ENCODE results near the gene PDZRN4.

PDZRN4 gene

DNA sequence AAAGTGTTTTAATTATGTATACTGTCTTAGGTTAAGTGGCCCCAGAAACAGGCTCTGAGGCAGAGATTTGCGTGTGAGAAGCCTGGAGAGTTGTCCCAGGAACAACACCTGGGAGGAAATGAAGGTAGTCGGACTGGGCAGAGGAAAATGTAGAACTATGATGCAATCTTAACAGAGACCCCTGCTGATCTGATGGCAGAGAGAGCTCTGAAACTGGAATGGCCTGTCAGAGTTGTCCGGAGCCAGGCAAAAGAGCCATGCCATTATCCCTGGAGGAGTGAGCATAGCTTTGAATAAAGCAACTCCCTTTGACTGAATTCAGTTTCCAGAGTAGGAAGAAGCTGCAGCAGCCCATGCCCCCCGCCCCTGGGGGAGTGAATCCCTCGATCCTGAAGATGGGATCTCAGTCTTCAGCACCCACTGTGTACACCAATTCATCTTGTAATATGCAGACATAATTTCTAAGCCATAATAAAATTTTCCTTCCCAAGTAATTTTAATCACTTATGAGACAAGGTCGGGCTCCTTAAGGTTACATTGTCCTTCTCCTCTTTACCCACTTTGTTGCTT lies 264.8 kb downstream of the PDZRN4 start:
- DNase-seq (ENCODE audit: low read depth in 3 of 3), result no peak

DNA sequence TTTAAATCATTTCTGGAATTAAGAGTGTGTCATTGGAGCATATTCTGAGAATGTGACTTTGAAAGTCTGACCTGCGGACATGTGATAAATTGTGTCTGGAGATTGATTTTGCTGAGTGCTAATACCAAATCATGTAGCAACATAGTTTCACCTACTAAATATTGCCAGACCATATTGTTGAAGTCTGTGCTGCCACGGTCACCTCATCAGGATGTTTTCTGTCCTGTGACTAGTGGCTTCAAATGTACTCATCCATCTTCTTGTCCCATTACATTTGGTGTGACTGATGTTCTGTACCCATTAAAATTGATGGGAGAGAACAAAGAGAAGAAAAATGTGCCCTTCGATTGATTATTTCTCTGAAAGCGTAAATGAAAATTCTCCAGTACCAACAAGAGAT lies 265.3 kb downstream of the PDZRN4 start:
- no peak for DNase-seq (ENCODE audit: low read depth in 3 of 3)

DNA sequence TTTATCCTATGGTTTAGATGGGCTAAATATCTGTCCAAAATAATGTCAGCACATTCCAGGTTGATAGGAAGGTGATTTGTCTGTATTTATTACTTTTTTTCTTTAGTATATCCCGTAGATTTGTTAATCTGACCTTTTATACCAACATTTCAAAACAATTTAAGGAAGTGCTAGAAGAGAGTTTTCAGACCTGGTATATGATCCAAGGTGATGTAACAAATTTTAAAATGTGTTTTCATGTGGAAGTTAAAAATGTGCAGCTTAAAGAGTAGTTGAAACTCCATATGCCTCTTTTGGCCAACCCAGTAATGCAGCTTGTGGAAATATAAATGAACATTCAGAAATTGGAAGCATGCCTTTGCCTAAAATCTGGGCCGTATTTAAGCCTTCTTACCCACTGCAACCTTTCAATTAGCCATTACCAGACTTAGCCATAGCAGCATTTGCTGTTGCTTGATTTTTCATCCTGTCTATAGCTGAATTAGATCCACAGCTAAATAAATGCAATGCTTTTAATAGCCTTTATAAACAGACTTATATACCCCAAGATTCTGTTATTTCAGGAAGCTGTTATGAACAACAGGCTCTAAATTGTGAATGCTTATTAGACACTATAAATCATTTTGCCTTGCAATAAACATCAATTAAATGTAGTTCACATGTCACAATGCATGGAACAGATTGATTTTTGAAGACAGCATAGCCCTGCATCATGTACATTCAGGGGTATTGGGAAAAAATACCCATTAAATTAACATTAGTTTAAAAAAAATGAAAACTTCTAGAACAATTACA lies 271.2 kb downstream of the PDZRN4 start:
- no peak for DNase-seq (ENCODE audit: low read depth in 3 of 3)

DNA sequence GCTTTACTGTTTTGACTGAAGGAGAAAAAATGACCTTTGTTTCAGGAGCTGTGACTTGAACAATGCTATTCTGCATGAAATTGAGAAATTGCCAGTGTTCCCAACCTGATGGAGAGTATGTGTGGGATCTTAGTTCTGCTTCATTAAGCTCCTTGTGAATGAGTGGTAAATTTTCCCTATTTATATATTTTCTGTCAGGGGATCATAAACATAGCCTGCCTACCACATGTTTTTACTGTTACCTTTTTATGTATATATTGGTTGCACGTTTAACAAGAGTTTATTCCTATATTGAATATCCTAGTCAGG lies 271.7 kb downstream of the PDZRN4 start:
- DNase-seq (ENCODE audit: low read depth in 3 of 3), result no peak

DNA sequence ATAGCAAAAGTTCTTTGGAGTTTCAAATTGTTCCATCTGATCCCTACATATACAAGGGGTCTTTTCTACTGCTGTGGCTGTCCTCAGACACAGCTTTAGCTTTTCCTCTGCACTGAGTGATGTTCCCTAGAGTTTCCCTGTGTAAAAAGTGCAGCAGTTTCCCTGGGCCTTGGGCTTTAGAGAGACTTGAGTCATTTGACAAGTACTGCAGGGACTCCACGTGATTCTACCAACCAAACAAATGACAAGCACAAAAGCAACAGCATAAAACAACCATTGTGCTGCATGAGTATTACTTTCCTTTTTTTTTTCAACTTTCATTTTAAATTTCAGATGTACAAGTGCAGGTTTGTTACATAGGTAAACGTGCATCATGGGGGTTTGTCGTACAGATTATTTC lies 272.8 kb downstream of the PDZRN4 start:
- no peak for DNase-seq (ENCODE audit: low read depth in 3 of 3)

DNA sequence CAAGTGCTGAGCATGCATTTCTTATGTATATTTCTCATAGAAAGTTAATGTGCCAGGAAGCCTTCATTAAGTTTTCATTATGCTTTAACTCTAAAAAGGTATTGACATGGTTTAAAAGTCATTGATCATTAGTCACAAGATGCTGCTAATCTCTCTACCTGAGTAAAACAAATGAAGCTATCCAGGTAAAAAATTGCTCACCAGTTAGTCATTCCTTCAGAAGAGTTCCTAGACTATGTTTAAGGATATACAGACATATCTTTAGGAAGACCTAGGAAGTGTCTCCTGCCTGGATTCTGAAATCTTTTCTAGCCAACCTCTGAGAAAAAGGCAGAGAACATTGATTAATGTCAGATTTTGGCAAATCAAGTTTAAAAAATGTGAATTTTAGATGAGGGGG lies 274.2 kb downstream of the PDZRN4 start:
- no peak for DNase-seq (ENCODE audit: low read depth in 3 of 3)

DNA sequence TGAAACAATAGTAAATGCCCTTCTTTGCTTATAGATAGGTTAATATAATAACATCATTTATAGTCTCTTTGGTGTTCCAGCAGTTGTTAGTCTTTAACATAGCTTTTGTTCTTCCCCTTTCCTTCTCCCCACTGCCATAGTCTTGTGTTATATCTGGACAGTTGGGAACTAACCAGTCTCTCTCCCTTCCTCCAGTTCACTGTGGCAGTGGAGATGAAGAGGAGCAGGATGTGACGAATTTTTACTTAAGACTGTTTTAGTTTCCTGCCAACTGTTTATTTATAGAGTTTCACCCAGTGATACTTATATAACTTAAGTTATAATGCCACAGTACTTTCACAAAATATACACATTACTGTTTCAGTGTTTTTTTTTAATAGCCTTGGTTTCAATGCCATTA lies 277.4 kb downstream of the PDZRN4 start:
- DNase-seq (ENCODE audit: low read depth in 3 of 3), result no peak

DNA sequence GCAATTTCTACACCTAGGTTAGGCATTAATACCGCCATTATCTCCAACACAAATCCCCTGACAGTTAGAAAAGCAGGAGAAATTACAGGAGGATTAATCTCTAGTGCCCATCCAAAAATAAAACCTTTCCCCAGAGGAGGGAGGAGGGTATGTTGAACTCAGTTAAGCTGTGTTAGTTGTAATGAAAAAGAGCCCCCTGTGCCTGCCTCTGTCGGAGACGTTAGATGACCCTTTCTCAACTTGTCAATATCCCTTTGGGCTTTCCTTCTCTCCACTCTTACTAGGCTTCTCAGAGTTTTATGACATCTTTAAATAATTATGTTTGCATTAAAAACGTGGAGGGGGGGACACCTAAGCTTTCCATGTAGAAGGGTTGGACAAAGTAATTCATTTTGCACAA lies 278.2 kb downstream of the PDZRN4 start:
- DNase-seq (ENCODE audit: low read depth in 3 of 3), result no peak

DNA sequence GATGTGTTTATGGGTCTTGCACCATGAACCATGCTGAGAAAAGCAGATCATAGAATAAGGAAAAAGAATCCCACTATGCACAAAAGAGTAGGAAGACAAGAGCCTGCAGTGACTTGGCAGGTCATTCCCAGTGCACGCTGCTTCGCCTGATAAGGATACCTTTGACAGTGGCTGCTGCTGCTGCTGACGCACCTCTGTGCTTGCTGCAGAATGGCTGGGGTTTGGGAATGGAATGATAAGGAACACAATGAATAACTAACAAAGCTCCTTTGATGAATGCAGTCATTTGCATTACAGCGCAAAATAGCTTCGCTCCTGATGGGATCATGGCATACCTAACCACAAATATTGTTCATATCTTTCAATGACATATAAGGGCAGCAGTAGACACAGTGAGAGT lies 278.7 kb downstream of the PDZRN4 start:
- DNase-seq (ENCODE audit: low read depth in 3 of 3), result no peak

DNA sequence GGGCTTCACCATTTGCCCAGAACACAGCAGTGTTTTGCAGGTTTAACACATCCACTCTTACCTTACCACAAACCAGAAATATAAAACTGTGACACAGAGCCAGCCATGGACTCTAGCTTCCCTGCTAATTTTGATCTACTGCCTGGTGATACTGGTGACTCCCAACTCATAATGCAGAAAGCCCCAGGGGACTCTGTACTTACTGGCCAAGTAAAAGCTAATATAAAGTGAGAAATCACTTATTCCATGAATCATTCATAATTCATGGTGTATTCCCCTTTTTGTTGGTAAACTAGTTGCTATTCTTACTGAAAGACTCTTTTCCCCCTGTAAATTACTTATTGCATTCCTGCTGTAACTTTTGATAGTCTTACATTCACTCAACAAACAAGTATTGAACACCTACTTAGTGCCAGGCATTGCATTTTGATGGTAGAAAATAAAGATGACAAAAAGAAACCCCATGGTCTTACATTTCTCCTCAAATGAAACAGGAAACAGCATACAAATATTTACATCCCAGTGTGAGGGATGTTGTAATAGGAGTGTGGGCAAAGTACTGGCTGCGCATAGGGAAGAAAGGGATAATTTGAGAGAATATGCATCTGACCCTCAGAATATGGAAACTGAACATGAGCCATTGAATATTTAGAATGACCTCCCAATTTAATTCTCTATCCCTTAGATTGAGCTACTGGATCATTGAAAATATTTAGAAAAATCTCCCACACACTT lies 279.6 kb downstream of the PDZRN4 start:
- DNase-seq (ENCODE audit: low read depth in 3 of 3), result no peak

DNA sequence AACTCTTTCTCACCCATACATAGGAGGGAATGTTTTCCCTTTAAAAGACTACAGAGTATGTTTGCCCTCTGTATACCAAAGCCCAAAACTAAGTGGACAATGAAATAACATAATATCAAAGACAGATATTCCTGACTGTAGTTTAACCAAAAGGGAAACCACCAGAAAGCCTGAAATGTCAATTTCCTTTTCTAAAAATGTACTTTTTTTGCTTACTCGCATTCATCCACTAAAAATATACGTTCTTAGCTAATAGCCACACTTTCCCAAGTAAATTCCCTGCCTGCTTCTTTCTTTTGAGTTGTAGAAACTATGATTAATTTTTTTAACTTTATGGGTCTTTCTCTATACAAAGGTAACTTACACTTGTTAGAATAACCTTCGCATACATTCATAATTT lies 280.2 kb downstream of the PDZRN4 start:
- DNase-seq (ENCODE audit: low read depth in 3 of 3), result no peak

DNA sequence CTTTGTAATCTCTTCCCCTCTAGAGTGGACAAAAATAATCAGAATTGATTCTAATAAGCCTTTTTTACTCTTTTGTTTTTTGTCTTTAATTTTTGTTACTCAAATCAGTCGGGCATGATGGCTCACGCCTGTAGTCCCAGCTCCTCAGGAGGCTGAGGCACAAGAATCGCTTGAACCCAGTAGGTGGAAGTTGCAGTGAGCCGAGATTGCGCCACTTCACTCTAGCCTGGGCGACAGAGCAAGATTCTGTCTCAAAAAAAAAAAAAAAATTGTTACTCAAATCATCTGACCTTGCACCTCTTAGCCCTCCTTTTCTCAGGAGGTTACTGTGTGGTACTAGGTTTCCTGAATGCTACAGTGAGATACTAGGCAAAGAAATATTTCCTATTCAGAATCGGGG lies 280.6 kb downstream of the PDZRN4 start:
- no peak for DNase-seq (ENCODE audit: low read depth in 3 of 3)

DNA sequence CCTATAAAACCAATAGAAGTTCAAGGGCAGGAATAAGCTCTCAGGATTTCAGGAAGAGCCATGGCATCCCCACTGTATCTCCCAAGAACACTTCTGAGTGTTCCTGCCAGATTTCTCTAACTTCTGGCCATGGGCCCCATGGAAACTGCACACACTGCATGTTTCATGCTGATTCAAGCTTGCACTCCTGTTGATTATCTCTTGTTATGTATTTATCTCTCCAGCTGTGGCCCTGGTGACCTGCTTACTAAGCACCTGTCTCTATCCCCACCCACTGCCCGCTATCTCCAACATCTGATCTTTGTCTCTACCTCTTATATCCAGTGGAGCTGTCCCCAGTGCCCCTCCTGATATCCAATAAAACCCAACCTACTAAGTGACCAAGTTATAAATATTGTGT lies 285.3 kb downstream of the PDZRN4 start:
- no peak for DNase-seq (ENCODE audit: low read depth in 3 of 3)

DNA sequence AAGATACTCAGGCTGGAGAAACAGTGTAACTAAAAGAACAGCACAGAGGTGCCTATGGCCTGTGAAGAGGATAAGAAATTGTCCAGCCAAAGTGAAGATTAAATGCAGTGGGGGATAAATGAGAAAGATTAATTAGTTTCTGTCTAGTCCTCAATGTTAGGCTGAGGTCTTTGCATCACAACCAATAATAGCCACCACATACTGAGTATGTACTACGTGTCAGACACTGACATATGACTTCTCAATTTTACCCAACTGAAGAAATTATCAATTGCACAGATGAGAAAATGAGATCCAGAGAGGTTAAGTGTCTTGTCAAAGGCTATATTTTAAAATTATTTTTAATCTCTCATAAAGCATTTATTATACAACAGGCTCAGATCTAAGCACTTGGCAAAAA lies 285.9 kb downstream of the PDZRN4 start:
- DNase-seq (ENCODE audit: low read depth in 3 of 3), result no peak

DNA sequence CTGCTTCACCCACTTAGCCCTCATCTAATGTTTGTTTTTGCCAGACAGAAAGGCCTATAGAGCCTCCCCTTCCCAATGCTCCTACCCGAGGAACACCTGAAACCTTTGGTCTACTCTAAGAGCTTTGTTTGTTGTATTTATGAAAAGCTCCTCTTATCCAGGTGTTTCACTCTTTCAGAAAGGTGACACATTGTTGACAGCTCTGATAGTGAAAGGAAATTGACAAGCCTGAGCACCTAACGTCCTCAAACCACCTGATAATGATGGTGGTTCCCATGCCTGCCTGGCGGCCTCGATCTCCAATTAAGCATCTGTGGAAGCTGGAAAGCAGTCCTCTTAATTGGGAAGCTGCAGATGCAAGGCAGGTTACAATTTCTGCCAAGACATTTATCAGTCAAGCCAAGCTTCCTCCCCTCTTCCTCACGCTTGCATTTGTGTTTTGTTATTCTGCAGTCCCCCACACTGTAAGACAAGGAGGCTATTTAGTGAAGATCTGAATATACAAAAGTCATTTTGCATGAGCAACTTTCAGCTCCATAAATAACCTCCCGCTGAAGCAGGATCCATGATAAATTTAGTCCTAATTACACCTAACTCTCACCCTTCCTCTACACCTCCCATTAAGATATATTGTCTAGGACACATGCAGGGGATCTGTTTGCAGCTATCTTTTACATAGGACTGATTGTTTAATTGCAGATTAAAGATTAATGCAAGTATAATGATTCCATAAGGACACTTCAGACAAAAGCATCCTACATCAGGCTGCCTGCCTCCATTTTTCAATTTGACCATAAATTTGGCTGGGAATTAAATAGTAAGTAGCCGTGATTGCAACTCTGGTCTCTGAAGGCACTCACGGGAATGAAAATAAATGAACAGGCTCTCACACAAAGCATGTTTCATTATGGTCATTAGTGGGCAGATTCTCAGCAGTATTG lies 288.6 kb downstream of the PDZRN4 start:
- no peak for DNase-seq (ENCODE audit: low read depth in 3 of 3)

DNA sequence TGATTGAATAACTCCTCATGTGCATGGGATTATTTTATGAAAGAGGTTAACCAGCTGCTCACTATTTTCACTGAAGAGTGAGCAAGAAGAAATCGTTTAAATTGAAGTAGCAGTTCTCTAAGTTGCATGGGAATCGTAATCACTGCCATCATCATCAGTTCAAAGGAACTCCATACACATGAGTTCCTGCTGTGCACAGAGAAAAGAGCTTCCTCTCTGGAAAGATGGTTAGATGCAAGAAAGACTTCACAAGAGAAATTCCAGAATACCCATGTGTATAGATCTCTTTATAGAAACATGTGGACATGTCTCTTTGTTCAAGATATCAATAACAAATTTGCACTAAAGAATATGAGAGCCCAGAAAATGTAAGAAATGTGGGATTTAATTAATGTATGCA lies 291.3 kb downstream of the PDZRN4 start:
- DNase-seq (ENCODE audit: low read depth in 3 of 3), result no peak

DNA sequence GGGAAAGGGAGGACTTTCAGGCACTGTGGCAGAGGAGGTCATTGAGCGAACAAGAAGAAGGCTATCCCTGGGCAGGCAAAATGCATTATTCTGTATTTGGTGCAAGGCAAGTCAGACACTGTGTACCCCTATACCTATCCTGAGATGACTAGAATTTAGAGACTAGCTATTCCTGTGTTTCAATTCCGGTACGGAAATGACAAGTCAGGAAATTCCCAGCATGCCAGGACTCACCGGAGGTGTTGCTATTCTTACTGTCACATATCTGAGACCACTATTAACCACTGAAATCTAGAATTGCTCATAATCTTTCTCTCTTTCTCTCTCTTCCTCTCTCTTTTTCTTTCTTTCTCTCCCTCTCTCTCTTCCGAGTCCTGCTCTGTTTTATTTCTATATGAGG lies 297.1 kb downstream of the PDZRN4 start:
- no peak for DNase-seq (ENCODE audit: low read depth in 3 of 3)

DNA sequence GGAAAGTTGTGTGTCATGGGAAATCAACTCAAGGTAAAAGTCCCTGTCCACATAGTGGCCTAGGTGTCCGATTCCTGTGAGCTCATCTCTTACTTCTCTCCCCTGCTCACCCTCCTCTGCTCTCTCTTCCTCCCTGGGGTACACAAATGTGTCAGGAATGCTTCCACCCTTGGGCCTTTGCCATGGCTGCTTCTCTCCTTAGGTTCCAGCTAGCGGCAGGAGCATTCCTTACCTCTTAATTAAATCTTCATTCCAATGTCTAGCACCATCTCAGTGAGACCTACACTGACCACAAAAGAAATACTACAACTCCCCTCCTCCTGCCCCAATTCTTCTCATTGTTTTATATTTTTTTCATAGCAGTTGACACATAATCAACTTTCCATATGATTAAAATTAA lies 298.6 kb downstream of the PDZRN4 start:
- no peak for DNase-seq (ENCODE audit: low read depth in 3 of 3)

DNA sequence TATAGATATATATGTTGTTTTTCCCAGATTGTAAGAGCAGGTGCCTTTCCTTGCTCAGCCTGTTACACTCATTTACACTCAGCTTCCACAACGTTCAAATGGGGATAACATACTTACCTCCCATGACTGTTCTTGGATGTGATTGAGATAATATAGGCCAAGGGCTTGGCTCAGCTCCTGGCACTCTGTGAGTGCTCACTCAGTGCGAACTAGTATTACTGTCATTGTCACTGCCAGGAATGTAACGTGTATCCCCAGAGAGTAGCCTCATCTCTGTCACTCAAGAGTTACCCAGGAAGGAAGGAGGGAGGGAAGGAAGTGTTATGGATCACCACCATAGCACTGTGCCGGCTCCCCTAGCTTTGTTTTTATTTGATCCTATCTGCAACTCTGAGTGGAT lies 307.9 kb downstream of the PDZRN4 start:
- DNase-seq (ENCODE audit: low read depth in 3 of 3), result no peak

DNA sequence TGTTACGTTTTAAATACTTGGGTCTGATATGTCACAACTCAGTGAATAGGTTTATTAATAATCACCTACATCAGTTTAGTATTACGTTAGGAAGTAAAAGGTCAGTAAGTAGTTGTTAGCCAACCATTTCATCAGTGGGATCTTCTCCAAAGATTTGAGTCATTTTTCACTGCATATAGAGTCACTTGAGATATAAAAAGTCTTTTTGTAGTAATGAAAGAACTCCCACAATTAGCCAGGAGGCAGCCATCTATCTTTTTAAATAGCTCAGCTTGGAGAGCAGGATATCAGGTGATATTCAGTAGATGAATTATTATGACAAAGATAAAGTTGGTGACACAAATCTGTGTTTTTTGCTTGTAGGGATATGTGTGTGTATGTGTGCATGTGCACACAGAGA lies 309.3 kb downstream of the PDZRN4 start:
- DNase-seq (ENCODE audit: low read depth in 3 of 3), result no peak

DNA sequence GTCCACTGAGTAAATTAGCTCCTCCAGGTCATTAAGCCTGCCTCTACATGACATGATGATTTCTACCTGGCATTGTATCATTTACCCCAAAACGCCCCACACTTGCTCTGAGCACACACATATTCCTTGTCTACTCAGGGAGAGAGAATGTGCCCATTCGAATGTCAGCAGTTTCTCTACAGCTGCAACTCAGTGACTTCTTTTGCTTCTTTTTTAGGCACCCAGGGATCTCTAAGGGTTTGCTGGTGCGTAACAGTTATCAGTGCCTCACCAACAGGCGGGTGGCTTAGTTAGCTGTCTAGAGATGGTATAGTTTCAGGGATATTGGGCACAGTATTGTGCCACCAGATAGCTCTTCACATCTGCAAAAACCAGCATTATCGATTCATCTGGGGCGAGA lies 316.9 kb downstream of the PDZRN4 start:
- DNase-seq (ENCODE audit: low read depth in 3 of 3), result no peak

DNA sequence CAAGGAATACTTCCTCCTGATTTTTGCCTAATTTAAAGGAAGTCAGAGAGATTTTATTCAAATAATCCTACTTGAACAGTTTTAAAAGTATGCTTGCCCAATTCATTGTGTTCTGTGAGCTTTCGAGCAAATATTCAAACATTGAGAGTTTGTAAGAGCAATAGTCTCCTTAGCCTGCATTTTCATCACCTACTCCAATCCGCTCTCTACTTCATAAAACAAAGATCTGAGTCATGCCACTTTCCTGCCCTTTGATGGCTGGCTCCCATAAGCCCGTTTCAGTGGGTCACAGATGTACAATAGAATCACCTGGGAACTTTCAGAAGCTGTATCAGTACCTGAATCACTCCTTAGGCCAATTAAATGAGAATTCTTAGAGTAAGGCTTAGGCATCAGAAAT lies 319.2 kb downstream of the PDZRN4 start:
- no peak for DNase-seq (ENCODE audit: low read depth in 3 of 3)
